ENCODE results near the gene PLA2G4E. TPM values are rescaled to one million over a fixed set of nuclear protein-coding genes. Genes with fewer than 3 reads are reported as not detected.

Gene PLA2G4E
- total RNA-seq, 1 donor from 2014 or later: not detected

GRCh38 chr15:41936649-41937567 is 83.9 kb downstream of the PLA2G4E start:
- DNase-seq (ENCODE audit: low read depth in 2 of 2): peak; percentile 96 to 98

GRCh38 chr15:41936155-41936554 is 84.7 kb downstream of the PLA2G4E start:
- no peak for DNase-seq (ENCODE audit: low read depth in 2 of 2)

- DNase-seq (ENCODE audit: low read depth in 2 of 2): no peak
Observed at GRCh38 chr15:41935566-41936020, 85.2 kb downstream of the PLA2G4E start.

GRCh38 chr15:41934843-41935242 is 86.0 kb downstream of the PLA2G4E start:
- DNase-seq (ENCODE audit: low read depth in 2 of 2): peak; percentile 60 to 83

GRCh38 chr15:41933771-41934170 is 87.1 kb downstream of the PLA2G4E start:
- DNase-seq (ENCODE audit: low read depth in 2 of 2): peak in 1 of 2 donors; percentile 76

- DNase-seq (ENCODE audit: low read depth in 2 of 2): no peak
Observed at GRCh38 chr15:41933326-41933725, 87.5 kb downstream of the PLA2G4E start.

GRCh38 chr15:41932511-41933289 is 88.1 kb downstream of the PLA2G4E start:
- no peak for DNase-seq (ENCODE audit: low read depth in 2 of 2)

DNA sequence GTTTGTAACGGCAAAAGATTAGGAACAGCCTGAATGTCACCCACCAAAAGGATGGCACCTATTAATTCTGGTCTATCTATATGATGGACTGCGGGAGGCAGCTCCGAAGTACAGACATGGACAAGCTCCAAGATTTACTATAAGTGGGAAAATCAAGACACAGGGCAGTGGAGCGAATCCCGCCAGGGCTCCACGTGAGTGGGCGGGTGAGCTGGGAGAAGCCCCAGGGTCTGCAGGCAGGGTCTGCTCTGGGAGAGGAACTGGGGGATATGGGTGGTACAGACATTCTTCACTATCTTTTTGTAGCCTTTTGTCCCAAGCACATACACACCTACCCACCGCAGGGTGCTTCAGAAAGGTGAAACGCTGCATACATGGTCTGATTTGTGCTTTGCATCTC is 88.7 kb downstream of the PLA2G4E start:
- no peak for DNase-seq (ENCODE audit: low read depth in 2 of 2)

Other genes starting within 250 kb of the PLA2G4E start
- gene MAPKBP1, start 246.6 kb downstream of the PLA2G4E start, total RNA-seq: 7.1 and 8.5 TPM in 2 replicates
- gene JMJD7, start 192.9 kb downstream of the PLA2G4E start, total RNA-seq: 1.7 and 1.8 TPM in 2 replicates
- 0.20 and 0.22 TPM in 2 replicates for gene PLA2G4B, start 182.2 kb downstream of the PLA2G4E start, total RNA-seq
- gene SPTBN5, start 127.0 kb downstream of the PLA2G4E start, total RNA-seq: 2.2 and 2.6 TPM in 2 replicates
- gene EHD4, start 48.5 kb downstream of the PLA2G4E start, total RNA-seq: 54.6 and 71.7 TPM in 2 replicates
- gene PLA2G4D, start 73.5 kb upstream of the PLA2G4E start, total RNA-seq: not detected in 2 replicates
- not detected in 2 replicates for gene PLA2G4F, start 135.6 kb upstream of the PLA2G4E start, total RNA-seq
- gene VPS39, start 187.3 kb upstream of the PLA2G4E start, total RNA-seq: 24.0 and 31.9 TPM in 2 replicates

Data from lung microvascular endothelial cell (primary cell).